Activated CD4-positive, alpha-beta memory T cell treated with anti-CD3 and anti-CD28 coated beads, Interleukin-2, amount 10 ng/mL, durations not matched to agents 7 days and 5 days (primary cell): ENCODE measurements around the gene ZNF554. TPM values are rescaled to one million over a fixed set of nuclear protein-coding genes. Genes with fewer than 3 reads are reported as not detected.
A peak's percentile ranks its signal among the peaks of the same experiment; 100 is the strongest.

Experiments used
- CTCF ChIA-PET: fragments of 350-600 bp; sonication (Branson Sonifier 250); formaldehyde crosslinking; loops from one replicate; lab custom pipeline; 2021; ENCODE audit warnings: antibody characterized with exemption, inconsistent platforms; lab: Charles Lee
- POLR2A ChIA-PET: fragments of 350-600 bp; sonication (Branson Sonifier 250); formaldehyde crosslinking; loops from one replicate; lab custom pipeline; 2021; ENCODE audit warnings: antibody characterized with exemption; lab: Charles Lee
- DNase-seq: peaks from one replicate; pipeline ENCODE4 v3.0.0-alpha.2; 2020
- H3K27ac Mint-ChIP-seq: one replicate; pipeline ENCODE4 v1.8.0; 2021; ENCODE audit warnings: mild to moderate bottlenecking, mixed read lengths
- H3K27me3 Mint-ChIP-seq: one replicate; pipeline ENCODE4 v1.8.0; 2021; ENCODE audit warnings: mixed read lengths
- H3K36me3 Mint-ChIP-seq: one replicate; pipeline ENCODE4 v1.8.0; 2021; ENCODE audit warnings: low read depth, mixed read lengths
- H3K4me1 Mint-ChIP-seq: one replicate; pipeline ENCODE4 v1.8.0; 2021; ENCODE audit warnings: mixed read lengths
- H3K4me3 Mint-ChIP-seq: one replicate; pipeline ENCODE4 v1.8.0; 2021; ENCODE audit warnings: mild to moderate bottlenecking, mixed read lengths
- H3K9me3 Mint-ChIP-seq: one replicate; pipeline ENCODE4 v1.8.0; 2021; ENCODE audit warnings: mixed read lengths
- total RNA-seq, 2 experiments: library from RNA; stranded (reverse); gene quantifications; one replicate each; pipeline ENCODE4 v1.2.3, GENCODE V29; 2021

The ZNF554 gene
- total RNA-seq, 2 experiments from 2014 or later: 2.3 to 3.0 TPM

DNA sequence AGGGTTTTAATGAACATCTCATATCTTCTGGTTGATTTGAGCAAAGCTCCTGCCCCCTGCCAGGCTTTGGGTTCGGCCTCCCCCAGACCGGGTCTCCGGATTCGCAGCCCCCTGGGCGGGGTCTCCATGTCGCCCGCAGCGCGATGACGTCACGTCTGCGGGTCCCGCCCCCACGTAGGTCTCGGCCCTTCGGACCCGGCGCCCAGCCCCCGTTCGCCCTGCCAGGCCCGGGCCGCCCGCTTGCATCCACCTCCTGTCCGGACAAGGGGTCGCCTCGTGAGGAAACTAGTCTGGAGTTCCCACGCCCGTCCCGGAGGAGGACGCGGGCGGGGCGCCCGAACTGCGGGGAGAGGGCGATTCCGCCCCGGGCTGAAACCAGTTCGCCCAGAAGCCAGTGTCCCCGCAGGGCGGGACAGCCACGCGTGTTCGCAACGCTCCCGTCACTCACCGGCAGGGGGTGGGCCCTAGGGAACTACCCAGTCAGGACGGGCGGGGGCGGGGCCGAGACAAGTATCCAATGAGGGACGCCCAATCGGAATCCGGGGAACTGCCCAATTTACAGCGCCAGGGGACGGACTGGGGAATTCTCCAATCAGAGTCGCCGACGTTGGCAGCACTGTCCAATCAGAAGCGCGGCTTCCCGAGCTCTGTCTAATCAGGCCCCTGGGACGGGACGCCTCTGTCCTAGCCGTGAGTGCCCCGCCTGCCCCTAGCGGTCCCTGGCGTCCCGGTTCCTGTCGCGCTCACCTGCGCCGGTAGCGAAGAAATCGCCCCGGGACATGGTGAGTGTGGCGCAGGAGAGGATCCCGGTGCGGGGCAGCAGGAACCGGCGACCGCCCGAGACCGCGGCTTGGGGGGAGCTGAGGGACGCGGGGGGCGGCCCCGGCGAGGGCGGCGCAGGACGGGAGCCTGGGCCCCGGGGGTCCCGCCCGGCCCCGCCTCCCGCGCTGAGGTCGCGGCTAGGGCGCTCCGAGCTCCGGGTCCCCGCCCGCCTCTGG is 21.4 kb downstream of the ZNF554 start, which contains the start of gene ZNF555:
ZNF555 (plus strand) TSS at position 682 of the 998 bp plus-strand sequence; CDS start at position 780, 98 bp downstream.
- no peaks in the 10 kb centered on the region for H3K27me3 Mint-ChIP-seq
- H3K27ac Mint-ChIP-seq: peak within 1 kb of the TSS; percentile 52
- peak; percentile 97 for DNase-seq
- H3K9me3 Mint-ChIP-seq: peaks cover 26% of the 10 kb centered on the region
- peaks cover 19% of the 10 kb centered on the region for H3K36me3 Mint-ChIP-seq
- H3K4me3 Mint-ChIP-seq: peak within 1 kb of the TSS; percentile 85
- peaks cover 12% of the 10 kb centered on the region for H3K4me1 Mint-ChIP-seq
- ChIA-PET CTCF (interaction anchor here (0.7 to 1.2 kb wide), 6 partner anchors 10 to 193 kb away, joined by 3 to 12 read pairs (median 4); partner anchors contain the start of genes ZNF554 and ZNF57), POLR2A (interaction anchor here (0.9 to 1.6 kb wide), 3 partner anchors 10 to 179 kb away, joined by 3 to 5 read pairs (median 4); no protein-coding TSS in a partner anchor)

DNA sequence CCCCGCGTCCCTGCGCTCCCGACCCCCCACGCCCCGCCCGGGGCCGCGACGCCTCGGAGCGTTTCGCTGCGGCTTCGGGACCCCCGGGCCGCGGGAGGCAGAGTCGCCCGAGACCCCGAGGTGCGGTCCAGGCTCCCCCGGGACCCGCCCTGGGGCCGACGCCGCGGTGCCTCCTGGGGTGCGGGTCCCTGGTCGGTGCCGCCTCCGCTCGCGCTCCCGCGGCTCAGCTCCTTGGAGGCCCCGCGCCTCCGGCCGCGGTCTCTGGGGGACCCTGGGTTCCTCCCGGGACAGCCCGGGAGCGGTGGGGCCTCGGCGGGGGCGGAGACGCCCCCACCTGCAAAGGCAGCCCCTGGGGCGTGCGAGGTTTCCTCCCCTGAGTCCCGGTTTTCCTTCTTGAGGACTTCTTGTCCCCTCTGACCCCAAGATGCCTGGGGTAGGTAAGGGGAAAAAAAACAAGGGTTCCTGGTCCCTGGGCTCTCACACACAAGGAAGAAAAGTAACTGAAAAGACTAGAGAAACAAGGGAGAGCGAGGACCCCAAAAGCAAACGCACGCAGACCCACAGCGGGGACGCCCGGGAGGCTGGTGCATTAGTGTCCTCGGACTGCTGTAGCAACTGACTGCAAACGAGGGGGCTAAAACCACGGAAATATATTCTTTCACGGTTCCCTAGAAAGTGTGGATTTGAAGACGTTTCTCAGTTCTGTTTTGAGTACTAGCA is 22.3 kb downstream of the ZNF554 start:
- H3K27ac Mint-ChIP-seq: no peak overlapping the region
- CTCF ChIA-PET: interaction anchor here (1.0 to 1.2 kb wide), 4 partner anchors 9 to 194 kb away, joined by 3 to 12 read pairs (median 4); partner anchors contain the start of gene ZNF554
- peaks cover 12% of the 10 kb centered on the region for H3K4me1 Mint-ChIP-seq
- POLR2A ChIA-PET: interaction anchor here (1.5 to 1.6 kb wide), 2 partner anchors 9 to 59 kb away, joined by 5 read pairs; partner anchors contain the start of gene ZNF57
- H3K4me3 Mint-ChIP-seq: peak overlapping the region; percentile 62
- no peaks in the 10 kb centered on the region for H3K27me3 Mint-ChIP-seq
- H3K36me3 Mint-ChIP-seq: peaks cover 15% of the 10 kb centered on the region
- H3K9me3 Mint-ChIP-seq: peaks cover 25% of the 10 kb centered on the region
- no peak for DNase-seq

DNA sequence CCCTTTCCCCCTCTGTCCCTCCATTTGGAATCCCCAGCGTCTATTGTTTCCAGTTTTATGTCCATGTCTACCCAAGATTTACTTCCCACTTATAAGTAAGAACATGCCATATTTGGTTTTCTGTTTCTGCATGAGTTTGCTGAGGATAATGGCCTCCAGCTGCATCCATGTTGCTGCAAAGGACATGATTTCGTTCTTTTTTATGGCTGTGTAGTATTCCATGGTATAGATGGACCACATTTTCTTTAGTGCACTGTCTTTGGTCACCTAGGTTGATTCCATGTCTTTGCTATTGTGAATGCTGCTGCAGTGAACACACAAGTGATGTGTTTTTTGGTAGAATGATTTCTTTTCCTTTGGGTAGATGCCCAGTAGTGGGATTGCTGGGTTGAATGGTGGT is 25.4 kb downstream of the ZNF554 start:
- H3K27me3 Mint-ChIP-seq: no peaks in the 10 kb centered on the region
- POLR2A ChIA-PET: no interaction called here
- peaks cover 28% of the 10 kb centered on the region for H3K9me3 Mint-ChIP-seq
- DNase-seq: no peak
- peaks cover 24% of the 10 kb centered on the region for H3K36me3 Mint-ChIP-seq
- H3K4me3 Mint-ChIP-seq: no peak overlapping the region
- peaks cover 15% of the 10 kb centered on the region for H3K4me1 Mint-ChIP-seq
- CTCF ChIA-PET: no interaction called here
- no peak overlapping the region for H3K27ac Mint-ChIP-seq

DNA sequence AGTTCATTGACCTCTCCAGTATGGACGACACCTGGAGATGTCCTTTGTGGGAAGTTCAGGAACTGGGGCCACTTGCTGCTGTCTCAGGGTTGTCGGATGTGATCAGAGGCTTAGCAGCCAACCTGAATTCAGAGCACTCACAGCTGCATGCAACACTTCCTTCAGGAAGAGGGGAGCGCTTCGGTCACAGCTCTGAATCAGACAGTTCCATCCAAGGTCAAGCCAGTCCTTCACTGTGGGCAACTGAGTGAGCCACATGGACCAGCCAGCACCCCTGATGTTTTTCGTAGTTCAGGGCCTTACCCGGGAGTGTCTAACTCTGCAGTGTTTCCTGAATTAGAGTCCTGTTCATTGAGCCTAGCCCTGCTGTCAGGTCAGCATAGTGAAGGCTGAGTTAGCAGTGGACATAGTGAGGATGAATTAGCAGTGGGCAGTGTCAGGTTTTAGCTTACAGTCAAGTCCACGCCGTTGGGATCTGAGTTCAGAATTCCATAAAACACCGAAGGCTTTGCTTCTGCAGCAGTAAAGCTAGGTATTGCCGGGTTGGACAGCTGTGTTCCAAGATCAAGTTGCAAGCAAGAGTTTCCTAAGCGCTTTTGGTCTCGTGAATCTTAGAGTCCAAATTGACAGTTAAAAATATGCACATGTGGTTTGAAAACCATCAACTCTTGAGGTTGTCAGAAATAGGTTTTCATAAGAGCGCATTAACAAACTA is 26.7 kb downstream of the ZNF554 start:
- Mint-ChIP-seq H3K4me1 (peaks cover 15% of the 10 kb centered on the region), H3K9me3 (peaks cover 38% of the 10 kb centered on the region), H3K36me3 (peaks cover 29% of the 10 kb centered on the region), H3K27ac (no peak overlapping the region), H3K27me3 (no peaks in the 10 kb centered on the region), H3K4me3 (no peak overlapping the region)
- POLR2A ChIA-PET: no interaction called here
- DNase-seq: no peak
- CTCF ChIA-PET: no interaction called here

DNA sequence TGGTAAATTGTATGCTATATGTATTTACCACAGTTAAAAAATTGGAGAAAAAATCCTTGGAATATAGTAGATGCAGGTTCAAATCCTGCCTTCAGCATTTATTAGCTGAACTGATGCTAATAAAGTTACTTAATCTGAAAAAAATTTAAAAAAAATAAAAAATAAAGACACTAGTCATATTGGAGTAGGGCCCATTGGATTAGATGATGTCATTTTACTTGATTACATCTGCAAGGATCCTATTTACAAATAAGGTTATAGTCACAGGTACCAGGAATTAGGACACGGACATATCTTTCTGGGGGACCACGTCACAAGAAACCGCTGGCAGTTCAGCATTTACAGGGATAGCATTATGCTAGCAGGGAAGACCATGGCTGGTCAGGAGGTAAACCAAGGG is 27.8 kb downstream of the ZNF554 start:
- H3K4me1 Mint-ChIP-seq: peaks cover 9% of the 10 kb centered on the region
- POLR2A ChIA-PET: no interaction called here

DNA sequence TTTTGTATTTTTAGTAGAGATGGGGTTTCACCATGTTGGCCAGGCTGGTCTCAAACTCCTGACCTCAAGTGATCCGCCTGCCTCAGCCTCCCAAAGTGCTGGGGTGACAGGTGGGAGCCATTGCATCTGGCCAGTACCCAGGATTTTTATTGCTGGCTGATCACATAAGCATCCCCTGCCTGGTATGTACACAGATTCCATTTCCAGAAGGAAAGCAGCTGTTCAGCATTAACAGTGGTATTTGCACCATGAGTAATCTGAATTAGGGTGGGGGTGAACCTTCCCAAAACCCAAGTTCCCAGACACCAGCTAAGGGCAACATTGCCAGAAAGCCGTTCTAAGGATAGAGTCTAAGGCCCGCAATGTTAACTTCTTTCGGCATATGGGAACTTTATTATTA is 28.9 kb downstream of the ZNF554 start:
- CTCF ChIA-PET: no interaction called here
- peaks cover 8% of the 10 kb centered on the region for H3K4me1 Mint-ChIP-seq
- no peak for DNase-seq
- H3K27me3 Mint-ChIP-seq: no peaks in the 10 kb centered on the region
- peaks cover 57% of the 10 kb centered on the region for H3K9me3 Mint-ChIP-seq
- peaks cover 48% of the 10 kb centered on the region for H3K36me3 Mint-ChIP-seq
- no peak overlapping the region for H3K27ac Mint-ChIP-seq
- POLR2A ChIA-PET: interaction anchor here (0.7 kb wide), 1 partner anchor 16 kb away, joined by 3 read pairs; no protein-coding TSS in a partner anchor
- no peak overlapping the region for H3K4me3 Mint-ChIP-seq

More for the DNA sequence above, 27.8 kb downstream of the ZNF554 start:
- CTCF ChIA-PET: no interaction called here
- Mint-ChIP-seq H3K27me3 (no peaks in the 10 kb centered on the region), H3K9me3 (peaks cover 46% of the 10 kb centered on the region), H3K4me3 (no peak overlapping the region), H3K36me3 (peaks cover 37% of the 10 kb centered on the region), H3K27ac (no peak overlapping the region)
- no peak for DNase-seq

DNA sequence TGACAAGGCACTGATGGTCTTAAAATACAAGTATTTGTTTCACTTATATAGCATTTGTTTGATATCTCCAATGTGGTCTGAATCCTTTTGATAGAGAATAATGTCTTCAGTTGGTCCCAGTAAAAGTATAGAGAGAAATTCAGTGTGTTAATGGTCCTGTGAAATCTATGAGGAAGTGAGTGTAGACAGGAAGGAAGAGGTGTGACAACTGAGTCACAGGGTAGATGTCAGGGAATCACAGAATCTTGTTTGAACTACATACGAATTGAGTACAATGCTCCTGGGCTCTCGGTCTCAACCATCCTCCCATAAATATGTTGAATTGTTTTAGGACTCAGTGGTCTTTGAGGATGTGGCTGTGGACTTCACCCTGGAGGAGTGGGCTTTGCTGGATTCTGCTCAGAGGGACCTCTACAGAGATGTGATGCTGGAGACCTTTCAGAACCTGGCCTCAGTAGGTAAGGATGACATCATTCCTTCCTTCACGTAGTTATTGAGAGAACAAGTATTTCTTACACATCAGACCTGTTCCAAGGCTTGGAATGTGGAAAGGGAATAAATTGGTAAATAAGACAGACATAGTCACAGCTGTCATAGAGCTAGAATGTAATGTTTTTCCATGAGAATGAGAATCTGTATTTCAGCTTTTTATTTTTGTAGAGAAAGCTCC is 30.7 kb downstream of the ZNF554 start:
- no peak overlapping the region for H3K4me3 Mint-ChIP-seq
- no peak for DNase-seq
- CTCF ChIA-PET: interaction anchor here (0.6 to 2.0 kb wide), 4 partner anchors 9 to 270 kb away, joined by 3 to 5 read pairs (median 4); partner anchors contain the start of genes ZNF554 and ZNF555
- peak overlapping the region; percentile 2 for H3K27ac Mint-ChIP-seq
- peaks cover 8% of the 10 kb centered on the region for H3K4me1 Mint-ChIP-seq
- peaks cover 65% of the 10 kb centered on the region for H3K9me3 Mint-ChIP-seq
- no peaks in the 10 kb centered on the region for H3K27me3 Mint-ChIP-seq
- POLR2A ChIA-PET: interaction anchor here (1.4 kb wide), 1 partner anchor 9 kb away, joined by 5 read pairs; the partner anchor contains the start of gene ZNF555
- peaks cover 61% of the 10 kb centered on the region for H3K36me3 Mint-ChIP-seq

DNA sequence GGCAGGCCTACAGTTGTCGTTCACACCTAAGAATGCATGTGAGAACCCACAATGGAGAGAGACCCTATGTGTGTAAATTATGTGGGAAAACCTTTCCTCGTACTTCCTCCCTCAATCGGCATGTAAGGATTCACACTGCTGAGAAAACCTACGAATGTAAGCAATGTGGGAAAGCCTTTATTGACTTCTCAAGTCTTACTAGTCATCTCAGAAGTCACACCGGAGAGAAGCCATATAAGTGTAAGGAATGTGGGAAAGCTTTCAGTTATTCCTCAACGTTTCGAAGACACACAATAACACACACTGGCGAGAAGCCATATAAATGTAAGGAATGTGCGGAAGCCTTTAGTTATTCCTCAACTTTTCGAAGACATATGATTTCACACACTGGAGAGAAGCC is 32.9 kb downstream of the ZNF554 start:
- H3K36me3 Mint-ChIP-seq: peaks cover 58% of the 10 kb centered on the region
- H3K4me3 Mint-ChIP-seq: no peak overlapping the region
- no peaks in the 10 kb centered on the region for H3K27me3 Mint-ChIP-seq
- no peak for DNase-seq
- no peak overlapping the region for H3K27ac Mint-ChIP-seq
- CTCF ChIA-PET: no interaction called here
- H3K9me3 Mint-ChIP-seq: peaks cover 56% of the 10 kb centered on the region
- POLR2A ChIA-PET: no interaction called here
- peaks cover 13% of the 10 kb centered on the region for H3K4me1 Mint-ChIP-seq

DNA sequence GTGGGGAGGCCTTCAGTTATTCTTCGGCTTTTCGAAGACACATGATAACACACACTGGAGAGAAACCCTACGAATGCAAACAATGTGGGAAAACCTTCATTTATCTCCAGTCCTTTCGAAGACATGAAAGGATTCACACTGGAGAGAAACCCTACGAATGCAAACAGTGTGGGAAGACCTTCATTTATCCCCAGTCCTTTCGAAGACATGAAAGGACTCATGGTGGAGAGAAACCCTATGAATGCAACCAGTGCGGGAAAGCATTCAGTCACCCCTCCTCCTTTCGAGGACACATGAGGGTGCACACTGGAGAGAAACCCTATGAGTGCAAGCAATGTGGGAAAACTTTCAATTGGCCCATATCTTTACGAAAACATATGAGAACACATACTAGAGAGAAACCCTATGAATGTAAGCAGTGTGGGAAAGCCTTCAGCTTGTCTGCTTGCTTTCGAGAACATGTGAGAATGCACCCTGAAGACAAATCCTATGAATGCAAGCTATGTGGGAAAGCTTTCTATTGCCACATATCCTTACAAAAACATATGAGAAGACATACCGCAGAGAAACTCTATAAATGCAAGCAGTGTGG is 33.4 kb downstream of the ZNF554 start:
- Mint-ChIP-seq H3K27me3 (no peaks in the 10 kb centered on the region), H3K4me1 (peaks cover 13% of the 10 kb centered on the region), H3K36me3 (peaks cover 57% of the 10 kb centered on the region), H3K9me3 (peaks cover 57% of the 10 kb centered on the region), H3K27ac (no peak overlapping the region), H3K4me3 (no peak overlapping the region)
- ChIA-PET POLR2A (no interaction called here), CTCF (interaction anchor here (1.0 kb wide), 1 partner anchor 34 kb away, joined by 3 read pairs; no protein-coding TSS in a partner anchor)
- DNase-seq: no peak

DNA sequence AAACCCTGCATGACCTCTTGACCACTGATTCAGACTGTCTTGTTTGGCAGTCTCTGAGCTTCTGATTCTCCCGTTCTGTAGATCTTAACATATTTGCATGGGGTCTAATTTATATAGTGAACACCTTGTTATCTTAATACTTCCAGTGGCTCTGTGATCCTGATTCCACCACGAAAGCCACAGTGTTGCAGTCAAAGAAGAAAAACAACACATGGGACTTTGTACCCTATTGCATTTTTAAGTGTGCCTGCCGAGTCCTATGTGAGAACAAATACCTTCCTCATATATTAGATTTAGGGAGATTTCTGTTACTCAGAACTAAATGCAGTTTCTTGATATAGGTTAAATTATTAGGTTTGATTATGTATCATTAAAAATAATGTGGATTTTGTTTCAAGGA is 35.2 kb downstream of the ZNF554 start:
- Mint-ChIP-seq H3K27me3 (no peaks in the 10 kb centered on the region), H3K4me3 (no peak overlapping the region), H3K36me3 (peaks cover 54% of the 10 kb centered on the region), H3K9me3 (peaks cover 65% of the 10 kb centered on the region), H3K4me1 (peaks cover 13% of the 10 kb centered on the region), H3K27ac (no peak overlapping the region)
- CTCF ChIA-PET: no interaction called here
- POLR2A ChIA-PET: no interaction called here
- no peak for DNase-seq

DNA sequence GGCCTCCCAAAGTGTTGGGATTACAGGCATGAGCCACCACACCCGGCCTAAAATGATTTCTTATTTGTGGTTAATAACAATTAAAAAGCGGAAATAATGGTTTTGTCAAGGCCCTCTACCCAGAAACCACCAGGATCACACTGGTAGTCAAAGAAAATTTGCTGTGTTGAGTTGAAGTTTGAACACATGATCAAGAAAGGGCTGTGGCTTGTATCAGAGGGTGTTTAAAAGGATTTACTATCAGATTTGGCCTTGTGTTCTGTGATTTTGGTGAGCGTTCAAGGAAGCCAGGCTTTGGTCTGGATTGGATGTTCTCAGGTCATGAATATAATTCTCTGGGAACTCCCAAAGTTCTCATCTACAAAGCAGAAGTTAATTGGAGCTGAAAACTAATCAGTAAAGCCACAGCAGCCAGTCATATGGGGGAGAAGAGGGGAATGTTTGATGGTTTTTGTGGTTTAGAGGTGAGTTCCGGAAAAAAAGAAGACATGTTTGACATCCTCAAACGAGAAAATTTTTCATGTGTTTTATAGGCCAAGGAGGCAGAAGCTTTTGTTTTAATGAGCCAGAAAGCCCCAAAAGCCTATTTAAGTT is 36.9 kb downstream of the ZNF554 start:
- ChIA-PET CTCF (no interaction called here), POLR2A (no interaction called here)
- H3K4me3 Mint-ChIP-seq: no peak overlapping the region
- peaks cover 57% of the 10 kb centered on the region for H3K9me3 Mint-ChIP-seq
- H3K27me3 Mint-ChIP-seq: no peaks in the 10 kb centered on the region
- peaks cover 5% of the 10 kb centered on the region for H3K4me1 Mint-ChIP-seq
- H3K27ac Mint-ChIP-seq: no peak overlapping the region
- peaks cover 39% of the 10 kb centered on the region for H3K36me3 Mint-ChIP-seq
- DNase-seq: no peak
